Neural crest cell (in vitro differentiated cells): ENCODE results near the gene INAFM2. TPM values are rescaled to one million over a fixed set of nuclear protein-coding genes. Genes with fewer than 3 reads are reported as not detected.

ENCODE experiments used
- DNase-seq: peaks from one replicate; pipeline ENCODE4 v3.0.0; 2021; ENCODE audit warnings: low read depth, mixed read lengths, low spot score
- H3K27ac Mint-ChIP-seq: one replicate; pipeline ENCODE4 v1.8.0; 2021; ENCODE audit warnings: mild to moderate bottlenecking, mixed read lengths; ENCODE audit not compliant: unreplicated experiment
- H3K27me3 Mint-ChIP-seq: 2 replicates; pipeline ENCODE4 v1.8.0; 2021; ENCODE audit warnings: low read depth, mild to moderate bottlenecking, mixed read lengths
- H3K36me3 Mint-ChIP-seq: 2 replicates; pipeline ENCODE4 v1.8.0; 2021; ENCODE audit warnings: low read depth, mild to moderate bottlenecking, mixed read lengths
- H3K4me1 Mint-ChIP-seq: 2 replicates; pipeline ENCODE4 v1.8.0; 2021; ENCODE audit warnings: mixed read lengths
- H3K4me3 Mint-ChIP-seq: one replicate; pipeline ENCODE4 v1.8.0; 2021; ENCODE audit warnings: mild to moderate bottlenecking, mixed read lengths
- H3K9me3 Mint-ChIP-seq: 2 replicates; pipeline ENCODE4 v1.8.0; 2021; ENCODE audit warnings: mixed read lengths
- total RNA-seq: library from RNA; stranded (reverse); gene quantifications from 2 replicates; pipeline ENCODE4 v1.2.1, GENCODE V29; 2021
- TF ChIP-seq, protein P1 (sequence below): fragments of 200-600 bp; sonication (generic); conservative IDR thresholded peaks from 2 replicates; pipeline ENCODE4 v1.5.0; 2021; ENCODE audit warnings: antibody characterized with exemption, mild to moderate bottlenecking

INAFM2 gene
- total RNA-seq, 1 donor from 2014 or later, result 27.5 TPM

DNA sequence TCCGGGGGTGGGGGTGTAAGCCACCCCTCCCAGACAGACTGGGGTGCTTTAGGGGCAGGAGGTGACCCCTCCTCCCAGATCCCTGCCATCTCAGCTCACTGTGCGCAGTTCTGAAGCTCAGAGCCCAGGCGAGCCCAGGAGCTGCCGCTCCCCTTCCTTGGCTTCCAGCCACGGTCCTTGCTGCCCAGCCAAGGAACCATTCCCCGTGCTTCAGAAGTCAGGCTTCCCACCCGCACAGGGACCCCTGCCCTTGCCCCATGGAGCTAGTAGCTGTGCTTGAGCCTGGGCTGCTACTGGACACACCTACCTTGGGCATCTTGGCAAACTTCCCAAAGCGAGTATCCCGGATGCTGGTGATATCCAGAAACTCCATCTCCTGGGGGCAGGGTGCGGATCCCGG is 20.5 kb upstream of the INAFM2 start:
- TF ChIP-seq, protein P1, sequence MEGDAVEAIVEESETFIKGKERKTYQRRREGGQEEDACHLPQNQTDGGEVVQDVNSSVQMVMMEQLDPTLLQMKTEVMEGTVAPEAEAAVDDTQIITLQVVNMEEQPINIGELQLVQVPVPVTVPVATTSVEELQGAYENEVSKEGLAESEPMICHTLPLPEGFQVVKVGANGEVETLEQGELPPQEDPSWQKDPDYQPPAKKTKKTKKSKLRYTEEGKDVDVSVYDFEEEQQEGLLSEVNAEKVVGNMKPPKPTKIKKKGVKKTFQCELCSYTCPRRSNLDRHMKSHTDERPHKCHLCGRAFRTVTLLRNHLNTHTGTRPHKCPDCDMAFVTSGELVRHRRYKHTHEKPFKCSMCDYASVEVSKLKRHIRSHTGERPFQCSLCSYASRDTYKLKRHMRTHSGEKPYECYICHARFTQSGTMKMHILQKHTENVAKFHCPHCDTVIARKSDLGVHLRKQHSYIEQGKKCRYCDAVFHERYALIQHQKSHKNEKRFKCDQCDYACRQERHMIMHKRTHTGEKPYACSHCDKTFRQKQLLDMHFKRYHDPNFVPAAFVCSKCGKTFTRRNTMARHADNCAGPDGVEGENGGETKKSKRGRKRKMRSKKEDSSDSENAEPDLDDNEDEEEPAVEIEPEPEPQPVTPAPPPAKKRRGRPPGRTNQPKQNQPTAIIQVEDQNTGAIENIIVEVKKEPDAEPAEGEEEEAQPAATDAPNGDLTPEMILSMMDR, result no peak
- Mint-ChIP-seq H3K27me3 (no peaks in the 10 kb centered on the region), H3K36me3 (peaks cover 10% of the 10 kb centered on the region), H3K4me1 (no peaks in the 10 kb centered on the region), H3K9me3 (peaks cover 8% of the 10 kb centered on the region), H3K4me3 (no peak overlapping the region), H3K27ac (no peak overlapping the region)
- DNase-seq, result no peak

- H3K4me1 Mint-ChIP-seq, result no peaks in the 10 kb centered on the region
- H3K9me3 Mint-ChIP-seq, result peaks cover 8% of the 10 kb centered on the region
- H3K4me3 Mint-ChIP-seq, result no peak overlapping the region
- H3K27me3 Mint-ChIP-seq, result no peaks in the 10 kb centered on the region
- peaks cover 10% of the 10 kb centered on the region for H3K36me3 Mint-ChIP-seq
- no peak overlapping the region for H3K27ac Mint-ChIP-seq
- TF ChIP-seq, protein P1, result no peak
- no peak for DNase-seq
These were observed 19.9 kb upstream of the INAFM2 start for GRCh38 chr15:40303576-40303975.

GRCh38 chr15:40305281-40305680 is 18.2 kb upstream of the INAFM2 start:
- no peak for DNase-seq
- Mint-ChIP-seq H3K4me1 (peaks cover 9% of the 10 kb centered on the region), H3K9me3 (no peaks in the 10 kb centered on the region), H3K27ac (no peak overlapping the region), H3K27me3 (peaks cover 7% of the 10 kb centered on the region), H3K36me3 (no peaks in the 10 kb centered on the region), H3K4me3 (no peak overlapping the region)
- TF ChIP-seq, protein P1, result no peak

GRCh38 chr15:40306371-40306770 is 17.1 kb upstream of the INAFM2 start:
- Mint-ChIP-seq H3K27me3 (peaks cover 14% of the 10 kb centered on the region), H3K9me3 (no peaks in the 10 kb centered on the region), H3K4me3 (no peak overlapping the region), H3K4me1 (peaks cover 9% of the 10 kb centered on the region), H3K27ac (no peak overlapping the region), H3K36me3 (no peaks in the 10 kb centered on the region)
- TF ChIP-seq, protein P1, result no peak
- DNase-seq, result no peak

DNA sequence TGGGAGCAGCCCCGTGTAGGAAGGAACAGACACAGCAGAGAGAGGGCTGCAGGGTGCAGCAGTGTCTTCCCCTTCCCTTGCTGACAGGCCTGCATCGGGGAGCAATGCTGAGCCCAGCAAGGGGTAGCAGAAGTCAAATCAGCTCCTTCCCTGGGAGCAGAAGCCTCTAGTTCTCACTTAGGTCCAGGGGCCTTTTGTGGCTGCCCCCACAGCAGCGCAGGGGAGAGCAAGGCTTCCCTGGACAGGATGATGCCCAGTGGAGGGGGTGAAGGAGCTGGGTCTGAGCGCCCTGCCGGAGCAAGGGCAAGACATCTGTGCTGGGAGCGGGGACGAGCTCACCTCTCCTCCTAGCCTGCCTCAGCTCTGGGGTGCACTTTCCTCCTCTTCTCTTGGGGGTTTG is 16.6 kb upstream of the INAFM2 start:
- no peak overlapping the region for H3K4me3 Mint-ChIP-seq
- H3K4me1 Mint-ChIP-seq, result peaks cover 9% of the 10 kb centered on the region
- no peak overlapping the region for H3K27ac Mint-ChIP-seq

More for the DNA sequence above, 16.6 kb upstream of the INAFM2 start:
- Mint-ChIP-seq H3K36me3 (no peaks in the 10 kb centered on the region), H3K9me3 (no peaks in the 10 kb centered on the region), H3K27me3 (peaks cover 20% of the 10 kb centered on the region)
- DNase-seq, result no peak
- TF ChIP-seq, protein P1, result no peak
